ENCODE results near the gene KAZN. TPM values are rescaled to one million over a fixed set of nuclear protein-coding genes. Genes with fewer than 3 reads are reported as not detected.

Gene KAZN
- total and polyA plus RNA-seq, 9 donors = 10.1 to 56.4 (median 27.9) TPM

GRCh38 chr1:15020943-15021745 is 422.7 kb downstream of the KAZN start:
- H3K4me3 ChIP-seq = no peak overlapping the region
- 40 to 57% (median 43%) methylated on average over 18 of the region's 18 CpGs for WGBS, 3 donors
- no peak overlapping the region for H3K27ac ChIP-seq
- no peaks in the 10 kb centered on the region for H3K36me3 ChIP-seq
- no peaks in the 10 kb centered on the region for H3K27me3 ChIP-seq
- DNase-seq = peak in 1 of 5 donors; percentile 25
- no peak for TF ChIP-seq EP300 (IDR thresholded peaks at IDR 0.05)
- TF ChIP-seq POLR2A (IDR thresholded peaks at IDR 0.05) = no peak
- intact Hi-C loops (cut with DNase I) = loop anchor here in 1 of 4 donors (10.0 kb wide), 1 partner anchor 96 kb away; no protein-coding TSS in a partner anchor
- H3K9me3 ChIP-seq = no peaks in the 10 kb centered on the region
- peaks cover 5% of the 10 kb centered on the region for H3K4me1 ChIP-seq (ENCODE audit: insufficient read depth)

GRCh38 chr1:15022048-15022447 is 423.6 kb downstream of the KAZN start:
- no peaks in the 10 kb centered on the region for H3K9me3 ChIP-seq
- WGBS, 3 donors = 87 to 92% (median 91%) methylated on average over 10 of the region's 10 CpGs
- no peak overlapping the region for H3K4me3 ChIP-seq
- intact Hi-C loops (cut with DNase I) = loop anchor here in 1 of 4 donors (10.0 kb wide), 1 partner anchor 97 kb away; no protein-coding TSS in a partner anchor
- H3K27me3 ChIP-seq = no peaks in the 10 kb centered on the region
- H3K36me3 ChIP-seq = no peaks in the 10 kb centered on the region
- peaks cover 5% of the 10 kb centered on the region for H3K4me1 ChIP-seq (ENCODE audit: insufficient read depth)
- H3K27ac ChIP-seq = no peak overlapping the region
- no peak for TF ChIP-seq POLR2A (IDR thresholded peaks at IDR 0.05)
- no peak for TF ChIP-seq CTCF (IDR thresholded peaks at IDR 0.05)
- no peak for TF ChIP-seq EP300 (IDR thresholded peaks at IDR 0.05)
- DNase-seq = no peak

- intact Hi-C loops (cut with DNase I) = loop anchor here in 1 of 4 donors (10.0 kb wide), 1 partner anchor 98 kb away; no protein-coding TSS in a partner anchor
- no peak for DNase-seq
- TF ChIP-seq EP300 (IDR thresholded peaks at IDR 0.05) = no peak
- no peak for TF ChIP-seq POLR2A (IDR thresholded peaks at IDR 0.05)
- no peak for TF ChIP-seq CTCF (IDR thresholded peaks at IDR 0.05)
- Histone ChIP-seq H3K27ac (no peak overlapping the region), H3K27me3 (no peaks in the 10 kb centered on the region), H3K36me3 (no peaks in the 10 kb centered on the region), H3K4me1 (ENCODE audit: insufficient read depth) (peaks cover 5% of the 10 kb centered on the region), H3K4me3 (no peak overlapping the region), H3K9me3 (no peaks in the 10 kb centered on the region)
- WGBS, 3 donors = 46 to 54% (median 53%) methylated on average over 5 of the region's 5 CpGs
These were observed 424.7 kb downstream of the KAZN start for GRCh38 chr1:15023205-15023604.

GRCh38 chr1:15023976-15024375 is 425.5 kb downstream of the KAZN start:
- no peak overlapping the region for H3K27ac ChIP-seq
- no peaks in the 10 kb centered on the region for H3K36me3 ChIP-seq
- H3K27me3 ChIP-seq = no peaks in the 10 kb centered on the region
- intact Hi-C loops (cut with DNase I) = loop anchor here in 2 of 4 donors (2.0 to 10.0 kb wide), 2 partner anchors 97 to 99 kb away; no protein-coding TSS in a partner anchor
- no peak for DNase-seq
- no peaks in the 10 kb centered on the region for H3K9me3 ChIP-seq
- H3K4me1 ChIP-seq (ENCODE audit: insufficient read depth) = peaks cover 5% of the 10 kb centered on the region
- H3K4me3 ChIP-seq = no peak overlapping the region
- TF ChIP-seq POLR2A (IDR thresholded peaks at IDR 0.05) = no peak
- no peak for TF ChIP-seq EP300 (IDR thresholded peaks at IDR 0.05)
- no peak for TF ChIP-seq CTCF (IDR thresholded peaks at IDR 0.05)
- 85 to 89% (median 88%) methylated on average over 8 of the region's 8 CpGs for WGBS, 3 donors

- Histone ChIP-seq H3K4me3 (no peak overlapping the region), H3K9me3 (no peaks in the 10 kb centered on the region), H3K4me1 (ENCODE audit: insufficient read depth) (peaks cover 5% of the 10 kb centered on the region), H3K27ac (no peak overlapping the region), H3K27me3 (no peaks in the 10 kb centered on the region), H3K36me3 (no peaks in the 10 kb centered on the region)
- WGBS, 3 donors = 24 to 35% (median 34%) methylated on average over 4 of the region's 4 CpGs
- no peak for DNase-seq
- TF ChIP-seq CTCF (IDR thresholded peaks at IDR 0.05) = no peak
- no peak for TF ChIP-seq EP300 (IDR thresholded peaks at IDR 0.05)
- no peak for TF ChIP-seq POLR2A (IDR thresholded peaks at IDR 0.05)
- intact Hi-C loops (cut with DNase I) = loop anchor here in 3 of 4 donors (2.0 to 10.0 kb wide), 3 partner anchors 101 to 114 kb away; no protein-coding TSS in a partner anchor
These were observed 427.6 kb downstream of the KAZN start for GRCh38 chr1:15026117-15026489.
